Neuronal stem cell (in vitro differentiated cells): ENCODE measurements around the gene CHTOP.
A peak's percentile ranks its signal among the peaks of the same experiment; 100 is the strongest.

Experiments
- DNase-seq: peaks from one replicate; pipeline ENCODE4 v3.0.0-alpha.2; 2013; ENCODE audit warnings: low spot score
- H2AFZ ChIP-seq: one replicate; pipeline ENCODE4 v1.6.1; 2013; ENCODE audit warnings: mild to moderate bottlenecking, low read length, inconsistent platforms
- H2AK5ac ChIP-seq: 2 replicates; pipeline ENCODE4 v1.6.1; 2013; ENCODE audit warnings: low read depth, mild to moderate bottlenecking, inconsistent platforms, low read length, moderate library complexity, mixed read lengths
- H2BK120ac ChIP-seq: 2 replicates; pipeline ENCODE4 v1.6.1; 2013; ENCODE audit warnings: low read depth, mild to moderate bottlenecking, inconsistent platforms, low read length, moderate library complexity, mixed read lengths
- H2BK12ac ChIP-seq: one replicate; pipeline ENCODE4 v1.6.1; 2013; ENCODE audit warnings: low read length, inconsistent platforms
- H2BK15ac ChIP-seq: 2 replicates; pipeline ENCODE4 v1.6.1; 2013; ENCODE audit warnings: mild to moderate bottlenecking, low read length, inconsistent platforms, mixed read lengths
- H2BK5ac ChIP-seq: one replicate; pipeline ENCODE4 v1.6.1; 2013; ENCODE audit warnings: inconsistent platforms, mild to moderate bottlenecking, low read length, moderate library complexity
- H3K14ac ChIP-seq: one replicate; pipeline ENCODE4 v1.6.1; 2013; ENCODE audit warnings: low read length, inconsistent platforms
- H3K18ac ChIP-seq: 2 replicates; pipeline ENCODE4 v1.6.1; 2013; ENCODE audit warnings: low read length, inconsistent platforms
- H3K23ac ChIP-seq: 2 replicates; pipeline ENCODE4 v1.6.1; 2013; ENCODE audit warnings: low read depth, mild to moderate bottlenecking, mixed read lengths, low read length, inconsistent platforms; ENCODE audit not compliant: poor library complexity
- H3K27ac ChIP-seq: replicated peaks from 3 replicates; pipeline ENCODE4 v1.5.1; 2013; ENCODE audit warnings: low read length, inconsistent platforms
- H3K27me3 ChIP-seq, 3 experiments: 2 replicates each; pipeline ENCODE4 v1.6.1; 2013; ENCODE audit warnings: low read length in 3 of 3, mild to moderate bottlenecking in 2 of 3, inconsistent platforms in 1 of 3, low read depth in 1 of 3, mixed read lengths in 1 of 3, moderate library complexity in 1 of 3; ENCODE audit not compliant: control insufficient read depth in 3 of 3, insufficient read depth in 3 of 3
- H3K36me3 ChIP-seq, 2 donors: replicated peaks in 1 of 2; 2 replicates each; pipeline ENCODE4 v1.6.1; 2013; ENCODE audit warnings: low read length in 2 of 2; ENCODE audit not compliant: control insufficient read depth in 2 of 2, insufficient read depth in 2 of 2
- H3K4ac ChIP-seq: 2 replicates; pipeline ENCODE4 v1.6.1; 2013; ENCODE audit warnings: inconsistent platforms, mild to moderate bottlenecking, low read length, moderate library complexity
- H3K4me1 ChIP-seq, 2 donors: 1 replicate in 1 of 2; 2 replicates in 1 of 2; pipeline ENCODE4 v1.6.1; 2013; ENCODE audit warnings: low read length in 2 of 2, low read depth in 1 of 2; ENCODE audit not compliant: control insufficient read depth in 2 of 2, insufficient read depth in 1 of 2
- H3K4me2 ChIP-seq: one replicate; pipeline ENCODE4 v1.6.1; 2013; ENCODE audit warnings: mild to moderate bottlenecking, low read length, inconsistent platforms; ENCODE audit not compliant: insufficient read depth, poor library complexity, severe bottlenecking
- H3K4me3 ChIP-seq, 2 donors: 2 replicates each; pipeline ENCODE4 v1.5.1; 2013; ENCODE audit warnings: low read length in 2 of 2, mild to moderate bottlenecking in 2 of 2, inconsistent platforms in 1 of 2, moderate library complexity in 1 of 2
- H3K79me1 ChIP-seq: one replicate; pipeline ENCODE4 v1.6.1; 2013; ENCODE audit warnings: low read depth, mild to moderate bottlenecking, inconsistent platforms, low read length, moderate library complexity
- H3K9ac ChIP-seq: one replicate; pipeline ENCODE4 v1.6.1; 2013; ENCODE audit warnings: mild to moderate bottlenecking, low read depth, low read length, inconsistent platforms; ENCODE audit not compliant: poor library complexity
- H3K9me3 ChIP-seq, 2 donors: replicated peaks in 1 of 2; 2 replicates each; pipeline versions ENCODE3 to v1.6.1; 2013; ENCODE audit warnings: low read length in 2 of 2, mild to moderate bottlenecking in 2 of 2, inconsistent platforms in 1 of 2, low read depth in 1 of 2, mixed read lengths in 1 of 2, moderate library complexity in 1 of 2; ENCODE audit not compliant: control insufficient read depth in 2 of 2, insufficient read depth in 1 of 2
- H4K8ac ChIP-seq: one replicate; pipeline ENCODE4 v1.6.1; 2013; ENCODE audit warnings: low read depth, mild to moderate bottlenecking, inconsistent platforms, low read length, moderate library complexity
- H4K91ac ChIP-seq: one replicate; pipeline ENCODE4 v1.6.1; 2013; ENCODE audit warnings: low read length, low read depth, mild to moderate bottlenecking, inconsistent platforms; ENCODE audit not compliant: poor library complexity
- WGBS, 2 donors: extraction: QIAGEN DNeasy Blood & Tissue Kit; methylation state at CpG; one replicate each; pipeline ENCODE4 v1.1.7; 2013; ENCODE audit warnings: missing lambda C conversion rate in 2 of 2, mixed read lengths in 1 of 2; ENCODE audit not compliant: insufficient read length in 2 of 2, insufficient replicate concordance in 1 of 2; ENCODE audit errors: extremely low coverage in 2 of 2; 5-methylcytosine and 5-hydroxymethylcytosine counted together

Gene CHTOP

DNA sequence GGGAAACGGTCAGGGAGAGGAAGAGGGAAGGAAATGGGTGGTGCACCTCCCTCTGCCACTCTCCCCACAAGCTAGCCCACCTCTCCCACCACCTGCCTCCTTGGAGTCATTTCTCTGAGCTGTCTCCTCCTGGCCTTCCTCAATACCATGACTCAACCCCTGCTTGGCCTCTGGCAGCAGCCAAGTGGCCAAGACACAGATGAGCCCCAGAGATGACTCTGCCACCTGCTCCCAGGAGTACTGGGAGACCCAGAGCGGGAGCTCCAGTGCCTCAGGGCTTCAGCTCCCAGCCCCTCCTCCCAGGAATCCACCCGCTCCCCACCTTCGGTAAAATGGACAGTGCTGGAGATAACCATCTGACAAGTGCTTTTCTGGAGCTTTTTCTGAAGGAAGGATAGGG lies 23.5 kb upstream of the CHTOP start:
- Histone ChIP-seq H3K4ac (no peak overlapping the region), H2AFZ (no peak overlapping the region), H3K36me3 (no peaks in the 10 kb centered on the region), H3K79me1 (no peaks in the 10 kb centered on the region), H4K8ac (no peak overlapping the region), H3K27ac (no peak overlapping the region), H2AK5ac (no peak overlapping the region), H3K4me3 (no peak overlapping the region), H3K14ac (no peak overlapping the region), H3K23ac (no peak overlapping the region), H3K4me2 (no peak overlapping the region), H3K27me3 (no peaks in the 10 kb centered on the region), H2BK15ac (no peak overlapping the region), H3K18ac (no peak overlapping the region), H2BK12ac (no peak overlapping the region), H4K91ac (no peak overlapping the region), H3K9ac (no peak overlapping the region), H3K4me1 (peaks cover 21 to 28% of the 10 kb centered on the region in 2 donors), H2BK120ac (no peak overlapping the region), H2BK5ac (no peak overlapping the region), H3K9me3 (no peaks in the 10 kb centered on the region)
- DNase-seq: no peak
- WGBS, 2 donors: no CpG with 5 or more reads among the region's 4 CpGs

DNA sequence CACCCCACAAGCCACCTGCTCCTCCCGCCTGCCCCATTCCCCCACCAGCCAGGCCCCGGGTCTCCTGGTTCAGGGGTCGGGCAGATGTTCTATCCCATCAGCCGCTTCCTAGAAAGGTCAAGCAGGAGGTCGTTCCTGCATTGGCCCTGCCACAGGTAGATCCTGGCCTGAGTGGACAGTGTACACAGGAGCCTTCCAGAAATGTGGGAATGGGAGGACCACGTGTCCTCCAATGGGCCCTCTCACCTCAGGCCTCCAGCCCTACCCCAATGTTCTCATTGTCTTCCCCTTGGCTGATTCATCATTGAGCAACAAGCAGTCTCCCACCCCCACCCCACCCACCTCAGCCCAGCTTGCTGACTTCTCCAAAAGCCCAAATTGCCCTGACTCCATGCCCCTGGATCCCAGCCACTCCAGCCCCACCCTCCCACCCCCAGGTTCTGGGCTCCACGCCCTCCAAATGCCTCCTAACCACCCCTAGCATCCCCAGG lies 23.0 kb upstream of the CHTOP start:
- no peak overlapping the region for H4K8ac ChIP-seq
- no peak overlapping the region for H3K18ac ChIP-seq
- H3K4me2 ChIP-seq: no peak overlapping the region
- no peak for DNase-seq
- no peak overlapping the region for H2BK12ac ChIP-seq
- no peak overlapping the region for H2BK15ac ChIP-seq
- H3K79me1 ChIP-seq: no peaks in the 10 kb centered on the region
- H3K9ac ChIP-seq: no peak overlapping the region
- H3K36me3 ChIP-seq: no peaks in the 10 kb centered on the region
- no peak overlapping the region for H3K27ac ChIP-seq
- no peak overlapping the region for H2AFZ ChIP-seq
- no peaks in the 10 kb centered on the region for H3K9me3 ChIP-seq
- H3K4me1 ChIP-seq: peaks cover 21 to 28% of the 10 kb centered on the region in 2 donors
- no peak overlapping the region for H2BK120ac ChIP-seq
- H2BK5ac ChIP-seq: no peak overlapping the region
- no peak overlapping the region for H3K14ac ChIP-seq
- no peaks in the 10 kb centered on the region for H3K27me3 ChIP-seq
- H3K23ac ChIP-seq: no peak overlapping the region
- H3K4me3 ChIP-seq: no peak overlapping the region
- WGBS, 2 donors: no CpG with 5 or more reads among the region's 7 CpGs
- H4K91ac ChIP-seq: no peak overlapping the region
- no peak overlapping the region for H3K4ac ChIP-seq
- H2AK5ac ChIP-seq: peak overlapping the region; percentile 22

DNA sequence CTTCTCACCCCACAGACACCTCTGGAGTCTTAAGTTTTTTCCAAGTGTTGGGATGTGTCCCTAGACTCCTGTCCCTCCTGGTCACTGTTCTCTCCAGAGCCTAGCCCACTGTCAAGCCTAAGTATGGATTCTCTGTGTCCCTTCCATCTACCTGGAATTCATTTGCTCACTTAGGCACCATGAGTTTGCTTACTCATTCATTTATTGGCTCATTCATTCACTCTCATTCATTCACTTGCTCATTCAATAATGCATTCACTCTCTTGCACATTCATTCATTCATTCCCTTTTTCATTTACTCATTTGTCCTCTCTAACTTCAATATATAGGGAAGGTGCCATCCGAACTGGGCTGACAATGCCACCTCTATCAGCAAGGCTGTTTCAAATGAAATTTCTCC lies 22.5 kb upstream of the CHTOP start:
- no peak overlapping the region for H3K4me3 ChIP-seq
- no peak overlapping the region for H3K9ac ChIP-seq
- no peak overlapping the region for H3K18ac ChIP-seq
- no peaks in the 10 kb centered on the region for H3K79me1 ChIP-seq
- no peak overlapping the region for H4K8ac ChIP-seq
- peak overlapping the region; percentile 80 for H2AFZ ChIP-seq
- H3K4me2 ChIP-seq: no peak overlapping the region
- H2BK12ac ChIP-seq: no peak overlapping the region
- H4K91ac ChIP-seq: no peak overlapping the region
- H2BK120ac ChIP-seq: no peak overlapping the region
- H3K36me3 ChIP-seq: no peaks in the 10 kb centered on the region
- no peaks in the 10 kb centered on the region for H3K9me3 ChIP-seq
- no peaks in the 10 kb centered on the region for H3K27me3 ChIP-seq
- no CpG with 5 or more reads among the region's 1 CpG for WGBS, 2 donors
- H3K14ac ChIP-seq: no peak overlapping the region
- H2BK5ac ChIP-seq: no peak overlapping the region
- no peak for DNase-seq
- no peak overlapping the region for H3K27ac ChIP-seq
- H3K23ac ChIP-seq: no peak overlapping the region
- H3K4ac ChIP-seq: no peak overlapping the region
- no peak overlapping the region for H2AK5ac ChIP-seq
- H3K4me1 ChIP-seq: peaks cover 21 to 28% of the 10 kb centered on the region in 2 donors
- no peak overlapping the region for H2BK15ac ChIP-seq

DNA sequence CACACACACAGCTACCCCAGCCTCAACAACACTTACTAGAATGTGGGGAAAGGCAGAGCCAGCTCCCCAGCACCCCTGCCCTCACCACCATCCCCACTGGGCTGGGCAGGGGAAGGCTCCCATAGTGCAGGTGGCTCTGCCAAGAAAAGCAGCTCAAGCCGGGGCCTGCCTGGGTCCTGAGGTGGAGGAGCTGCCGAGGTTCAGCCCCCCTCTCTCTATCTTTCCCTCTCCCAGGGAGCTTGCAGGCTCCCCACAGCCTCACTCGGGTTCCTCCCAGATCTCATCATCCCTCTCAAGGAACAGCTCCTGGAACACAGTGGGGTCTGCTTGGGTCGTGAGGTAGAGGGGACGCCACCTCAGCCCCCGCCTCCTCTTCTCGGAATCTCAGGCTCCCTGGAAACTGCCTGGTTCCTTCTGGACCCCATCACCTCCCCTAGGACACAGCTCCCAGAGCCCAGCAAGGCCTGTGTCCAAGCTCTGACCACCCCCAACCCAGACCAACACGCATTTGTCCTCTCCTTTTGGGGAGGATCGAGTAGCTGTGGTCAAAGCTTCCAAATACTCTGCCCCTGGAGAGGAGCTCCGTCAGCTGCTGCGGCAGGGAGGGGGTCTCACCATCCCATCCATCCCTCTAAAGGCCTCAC lies 21.6 kb upstream of the CHTOP start:
- Histone ChIP-seq H3K23ac (no peak overlapping the region), H3K4me2 (peak overlapping the region; percentile 21), H2AFZ (peak overlapping the region; percentile 80), H3K18ac (peak overlapping the region; percentile 77), H2BK120ac (peak overlapping the region; percentile 1), H3K27me3 (no peaks in the 10 kb centered on the region), H3K9me3 (no peaks in the 10 kb centered on the region), H3K27ac (no peak overlapping the region), H3K4ac (no peak overlapping the region), H3K36me3 (no peaks in the 10 kb centered on the region), H3K14ac (no peak overlapping the region), H4K91ac (no peak overlapping the region), H3K79me1 (no peaks in the 10 kb centered on the region), H2BK5ac (no peak overlapping the region), H3K4me3 (peak overlapping the region in 1 of 2 donors; percentile 14), H2BK12ac (peak overlapping the region; percentile 52), H3K4me1 (peaks cover 20 to 28% of the 10 kb centered on the region in 2 donors), H2BK15ac (peak overlapping the region; percentile 76), H3K9ac (peak overlapping the region; percentile 25), H2AK5ac (no peak overlapping the region), H4K8ac (no peak overlapping the region)
- WGBS, 2 donors: no CpG with 5 or more reads among the region's 11 CpGs
- DNase-seq: no peak
